K562 (cell line): Measurements from ENCODE around the gene SLC25A45. TPM values are rescaled to one million over a fixed set of nuclear protein-coding genes. Genes with fewer than 3 reads are reported as not detected.

Experiments
- GABPA ChIP-seq: fragments of 200-800 bp; sonication (Bioruptor generic); conservative IDR thresholded peaks from 2 replicates; pipeline ENCODE4 v1.6.1; 2016; ENCODE audit warnings: low read depth, missing genetic modification characterization, missing compliant biosample characterization
- NCOA4 ChIP-seq: fragments of 450-650 bp; IDR thresholded peaks from 2 replicates; pipeline ENCODE4 v1.6.1; 2018; ENCODE audit warnings: mild to moderate bottlenecking; ENCODE audit not compliant: partially characterized antibody
- SRSF3 ChIP-seq: fragments of 200-400 bp; formaldehyde crosslinking; IDR thresholded peaks from 2 replicates; pipeline ENCODE4 v1.6.1; 2016; ENCODE audit warnings: mild to moderate bottlenecking, low read length, moderate library complexity; ENCODE audit not compliant: insufficient read depth
- SUPT5H ChIP-seq: fragments of 450-650 bp; IDR thresholded peaks from 2 replicates; pipeline ENCODE4 v1.6.1; 2016
- TEAD2 ChIP-seq: fragments of 450-650 bp; IDR thresholded peaks from 2 replicates; pipeline ENCODE4 v1.6.1; 2016; ENCODE audit warnings: missing genetic modification characterization, control low read depth, missing compliant biosample characterization
- polyA plus RNA-seq, 8 experiments: library from polyadenylated mRNA; depleted of rRNA in 4 of 8; stranded (reverse) in 5 of 8; unstranded in 3 of 8; fragments of >200 nt; fragmentation: Nextera tagmentation in 2 of 8; fragmentation: Illumina TruSeq in 1 of 8; extraction: Ambion mirVana in 2 of 8; extraction: Trizol in 1 of 8; gene quantifications; 2 replicates each; pipeline versions ENCODE4 v1.2.1 to v1.2.3, GENCODE V29; 2011 to 2014; ENCODE audit warnings: inconsistent platforms in 1 of 8, missing spikeins in 1 of 8
- total RNA-seq, 7 experiments: library from RNA; depleted of rRNA in 6 of 7; stranded (reverse); fragments of >200 nt in 6 of 7; fragmentation: Illumina TruSeq in 2 of 7; extraction: Trizol in 2 of 7; gene quantifications; 2 replicates each; pipeline versions ENCODE4 v1.2.1 to v1.2.3, GENCODE V29; 2011 to 2021; ENCODE audit warnings: low replicate concordance in 1 of 7
- TF ChIP-seq, protein P1 (sequence below): fragments of 450-650 bp; IDR thresholded peaks from 2 replicates; pipeline ENCODE4 v1.6.1; 2014; ENCODE audit warnings: low read depth, mild to moderate bottlenecking, moderate library complexity, borderline replicate concordance
- TF ChIP-seq, protein P2 (sequence below), 2 experiments: fragments of 450-650 bp; IDR thresholded peaks; 2 replicates each; pipeline ENCODE4 v1.6.1; 2018; ENCODE audit warnings: mild to moderate bottlenecking in 2 of 2, low read depth in 1 of 2; ENCODE audit not compliant: partially characterized antibody in 2 of 2

Gene SLC25A45
- total and polyA plus RNA-seq, 9 of the 15 experiments (the other 6 are each of a cell fraction or from before 2014, with no cell fraction given) = 0.15 to 2.3 (median 0.68) TPM

DNA sequence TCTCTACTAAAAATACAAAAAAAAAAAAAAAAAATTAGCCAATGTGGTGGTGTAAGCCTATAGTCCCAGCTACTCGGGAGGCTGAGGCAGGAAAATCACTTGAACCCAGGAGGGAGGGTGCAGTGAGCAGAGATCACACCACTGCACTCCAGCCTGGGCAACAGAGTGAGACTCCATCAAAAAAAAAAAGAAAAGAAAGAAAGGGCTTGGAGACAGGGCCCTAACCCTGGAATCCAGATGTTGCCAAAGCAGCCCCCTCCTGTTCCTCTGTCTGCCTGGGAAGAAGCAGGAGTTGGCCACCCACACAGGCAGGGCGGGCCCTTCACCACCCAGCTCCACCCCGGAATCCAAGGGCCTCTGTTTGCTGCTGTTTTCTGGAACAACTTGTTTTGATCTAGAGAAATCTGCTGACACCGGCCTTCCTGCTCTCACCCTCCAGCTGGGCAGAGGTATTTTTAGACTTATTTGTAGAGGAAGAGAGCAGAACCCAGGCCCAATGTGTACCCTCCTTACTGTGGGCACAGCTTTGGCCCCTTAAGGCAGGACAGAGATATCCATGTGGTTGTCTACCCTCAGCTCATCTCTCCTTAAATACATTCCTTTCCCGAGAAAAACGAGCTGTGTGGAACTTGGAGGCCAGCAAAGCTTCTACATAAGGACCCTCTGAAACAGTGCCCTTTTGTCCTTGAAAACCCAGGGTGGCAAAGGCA lies 37.5 kb upstream of the SLC25A45 start (continued):
- TF ChIP-seq, protein P1, sequence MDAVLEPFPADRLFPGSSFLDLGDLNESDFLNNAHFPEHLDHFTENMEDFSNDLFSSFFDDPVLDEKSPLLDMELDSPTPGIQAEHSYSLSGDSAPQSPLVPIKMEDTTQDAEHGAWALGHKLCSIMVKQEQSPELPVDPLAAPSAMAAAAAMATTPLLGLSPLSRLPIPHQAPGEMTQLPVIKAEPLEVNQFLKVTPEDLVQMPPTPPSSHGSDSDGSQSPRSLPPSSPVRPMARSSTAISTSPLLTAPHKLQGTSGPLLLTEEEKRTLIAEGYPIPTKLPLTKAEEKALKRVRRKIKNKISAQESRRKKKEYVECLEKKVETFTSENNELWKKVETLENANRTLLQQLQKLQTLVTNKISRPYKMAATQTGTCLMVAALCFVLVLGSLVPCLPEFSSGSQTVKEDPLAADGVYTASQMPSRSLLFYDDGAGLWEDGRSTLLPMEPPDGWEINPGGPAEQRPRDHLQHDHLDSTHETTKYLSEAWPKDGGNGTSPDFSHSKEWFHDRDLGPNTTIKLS = no peak
- TF ChIP-seq NCOA4 (no peak), TEAD2 (tag) (0 out of 2 replicates have a peak, but pooled peaks have one; percentile 19), SUPT5H (peak; percentile 81; the same call in 1 of the 2 replicates), SRSF3 (no peak), GABPA (tag) (no peak)
- TF ChIP-seq, protein P2, sequence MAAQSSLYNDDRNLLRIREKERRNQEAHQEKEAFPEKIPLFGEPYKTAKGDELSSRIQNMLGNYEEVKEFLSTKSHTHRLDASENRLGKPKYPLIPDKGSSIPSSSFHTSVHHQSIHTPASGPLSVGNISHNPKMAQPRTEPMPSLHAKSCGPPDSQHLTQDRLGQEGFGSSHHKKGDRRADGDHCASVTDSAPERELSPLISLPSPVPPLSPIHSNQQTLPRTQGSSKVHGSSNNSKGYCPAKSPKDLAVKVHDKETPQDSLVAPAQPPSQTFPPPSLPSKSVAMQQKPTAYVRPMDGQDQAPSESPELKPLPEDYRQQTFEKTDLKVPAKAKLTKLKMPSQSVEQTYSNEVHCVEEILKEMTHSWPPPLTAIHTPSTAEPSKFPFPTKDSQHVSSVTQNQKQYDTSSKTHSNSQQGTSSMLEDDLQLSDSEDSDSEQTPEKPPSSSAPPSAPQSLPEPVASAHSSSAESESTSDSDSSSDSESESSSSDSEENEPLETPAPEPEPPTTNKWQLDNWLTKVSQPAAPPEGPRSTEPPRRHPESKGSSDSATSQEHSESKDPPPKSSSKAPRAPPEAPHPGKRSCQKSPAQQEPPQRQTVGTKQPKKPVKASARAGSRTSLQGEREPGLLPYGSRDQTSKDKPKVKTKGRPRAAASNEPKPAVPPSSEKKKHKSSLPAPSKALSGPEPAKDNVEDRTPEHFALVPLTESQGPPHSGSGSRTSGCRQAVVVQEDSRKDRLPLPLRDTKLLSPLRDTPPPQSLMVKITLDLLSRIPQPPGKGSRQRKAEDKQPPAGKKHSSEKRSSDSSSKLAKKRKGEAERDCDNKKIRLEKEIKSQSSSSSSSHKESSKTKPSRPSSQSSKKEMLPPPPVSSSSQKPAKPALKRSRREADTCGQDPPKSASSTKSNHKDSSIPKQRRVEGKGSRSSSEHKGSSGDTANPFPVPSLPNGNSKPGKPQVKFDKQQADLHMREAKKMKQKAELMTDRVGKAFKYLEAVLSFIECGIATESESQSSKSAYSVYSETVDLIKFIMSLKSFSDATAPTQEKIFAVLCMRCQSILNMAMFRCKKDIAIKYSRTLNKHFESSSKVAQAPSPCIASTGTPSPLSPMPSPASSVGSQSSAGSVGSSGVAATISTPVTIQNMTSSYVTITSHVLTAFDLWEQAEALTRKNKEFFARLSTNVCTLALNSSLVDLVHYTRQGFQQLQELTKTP (IDR thresholded peaks at IDR 0.05; ENCODE audit: low read depth in 1 of 2, partially characterized antibody in 2 of 2) = peak in 1 of 2 experiments; percentile 77
